ENCODE results near the gene PC.

DNA sequence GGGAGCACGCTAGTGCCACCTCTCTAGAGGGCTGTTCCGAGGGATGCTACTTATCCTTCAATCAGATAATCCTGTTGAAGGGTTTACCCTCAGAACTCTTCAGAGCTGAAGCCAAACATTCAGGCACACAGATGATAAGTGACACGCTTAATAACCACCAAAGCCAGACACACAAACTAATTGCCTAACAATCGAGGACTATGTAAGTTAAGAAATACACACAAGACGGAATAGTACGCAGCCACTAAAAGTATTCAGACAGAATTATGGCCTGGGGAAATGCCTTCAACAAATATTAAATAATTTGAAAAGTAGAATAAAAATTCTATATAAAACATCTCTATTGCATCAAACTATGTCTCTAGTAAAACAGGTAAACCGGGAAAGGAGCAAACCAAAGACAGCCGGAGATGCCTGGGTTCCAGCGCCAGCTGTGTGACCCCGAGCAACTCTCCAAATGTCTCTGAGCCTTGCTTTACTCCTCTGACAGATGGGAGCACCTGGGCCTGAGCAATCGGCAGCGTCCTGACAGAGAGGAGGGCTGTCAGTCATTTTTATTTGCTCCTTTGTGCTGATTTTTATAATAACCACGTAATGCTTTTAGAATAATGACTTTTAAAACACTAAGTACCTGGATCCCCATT lies 90.0 kb downstream of the PC start:
- no peak for TF ChIP-seq CTCF (IDR thresholded peaks at IDR 0.05)
- no peak for TF ChIP-seq POLR2A (IDR thresholded peaks at IDR 0.05)
